ENCODE results near the gene PCBP4.

- TF ChIP-seq CTCF (IDR thresholded peaks at IDR 0.05) (no peak), EP300 (IDR thresholded peaks at IDR 0.05; ENCODE audit: low read depth) (no peak), POLR2AphosphoS5 (IDR thresholded peaks at IDR 0.05) (no peak), POLR2A (IDR thresholded peaks at IDR 0.05) (no peak)
Measured at GRCh38 chr3:51966486-51966885, 768 bp downstream of the PCBP4 start.

Measured in transverse colon (tissue), 4 donors.